ENCODE results near the gene GHITM. TPM values are rescaled to one million over a fixed set of nuclear protein-coding genes. Genes with fewer than 3 reads are reported as not detected.
"Not testable (repeated sequence)": the region's sequence is repeated elsewhere in the genome, so short reads cannot be mapped to it uniquely, and the experiment has no call there.

Gene GHITM
- total RNA-seq, 6 donors from 2014 or later, result 40.9 to 130 (median 113) TPM

DNA sequence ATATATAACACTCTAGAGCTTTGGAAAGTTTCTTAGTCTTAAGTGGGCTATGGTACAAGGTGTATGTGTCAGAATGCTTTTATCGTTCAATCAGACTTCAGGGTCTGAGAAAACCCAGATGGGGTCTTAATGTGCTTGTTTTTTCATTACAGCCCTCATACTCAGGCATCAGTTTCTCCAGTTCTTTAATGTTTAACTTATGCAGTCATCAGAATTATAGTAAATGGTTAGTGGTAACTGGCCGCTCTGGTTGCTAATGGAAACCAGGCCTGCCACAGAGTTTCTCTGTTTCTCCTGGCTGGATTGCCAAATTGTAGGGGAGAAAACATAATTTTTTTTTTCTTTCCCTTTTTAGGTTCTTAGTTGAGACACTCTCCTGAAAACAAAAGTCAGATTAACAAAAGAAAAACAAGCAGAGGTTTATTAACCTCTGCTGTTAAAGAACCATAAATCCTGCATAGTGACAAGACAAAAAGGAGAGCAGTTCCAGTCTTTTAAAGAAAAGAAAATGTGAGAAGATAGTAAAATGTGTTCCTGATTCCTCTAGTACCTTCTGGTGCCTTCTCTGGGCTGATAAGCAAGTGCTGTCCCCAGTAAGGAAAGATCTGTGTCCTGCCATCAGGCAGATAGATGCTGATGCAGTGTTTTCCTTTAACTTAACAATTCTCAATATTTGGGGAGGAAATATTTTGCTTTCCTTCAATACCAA lies 21.5 kb upstream of the GHITM start:
- no peak for TF ChIP-seq EP300 (IDR thresholded peaks at IDR 0.05)
- TF ChIP-seq, protein P1, sequence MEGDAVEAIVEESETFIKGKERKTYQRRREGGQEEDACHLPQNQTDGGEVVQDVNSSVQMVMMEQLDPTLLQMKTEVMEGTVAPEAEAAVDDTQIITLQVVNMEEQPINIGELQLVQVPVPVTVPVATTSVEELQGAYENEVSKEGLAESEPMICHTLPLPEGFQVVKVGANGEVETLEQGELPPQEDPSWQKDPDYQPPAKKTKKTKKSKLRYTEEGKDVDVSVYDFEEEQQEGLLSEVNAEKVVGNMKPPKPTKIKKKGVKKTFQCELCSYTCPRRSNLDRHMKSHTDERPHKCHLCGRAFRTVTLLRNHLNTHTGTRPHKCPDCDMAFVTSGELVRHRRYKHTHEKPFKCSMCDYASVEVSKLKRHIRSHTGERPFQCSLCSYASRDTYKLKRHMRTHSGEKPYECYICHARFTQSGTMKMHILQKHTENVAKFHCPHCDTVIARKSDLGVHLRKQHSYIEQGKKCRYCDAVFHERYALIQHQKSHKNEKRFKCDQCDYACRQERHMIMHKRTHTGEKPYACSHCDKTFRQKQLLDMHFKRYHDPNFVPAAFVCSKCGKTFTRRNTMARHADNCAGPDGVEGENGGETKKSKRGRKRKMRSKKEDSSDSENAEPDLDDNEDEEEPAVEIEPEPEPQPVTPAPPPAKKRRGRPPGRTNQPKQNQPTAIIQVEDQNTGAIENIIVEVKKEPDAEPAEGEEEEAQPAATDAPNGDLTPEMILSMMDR (IDR thresholded peaks at IDR 0.05), result no peak
- TF ChIP-seq POLR2AphosphoS5 (IDR thresholded peaks at IDR 0.05), result no peak
- TF ChIP-seq POLR2A (IDR thresholded peaks at IDR 0.05), result no peak
- Histone ChIP-seq H3K27ac (no peak overlapping the region), H3K9me3 (no peaks in the 10 kb centered on the region), H3K27me3 (no peaks in the 10 kb centered on the region), H3K4me1 (no peaks in the 10 kb centered on the region), H3K4me3 (no peak overlapping the region), H3K36me3 (no peaks in the 10 kb centered on the region)
- WGBS, 2 donors, result 76 to 77% methylated on average over 2 of the region's 2 CpGs
- DNase-seq (no peak), ATAC-seq (ENCODE audit: low FRiP score in 2 of 2) (no peak)

DNA sequence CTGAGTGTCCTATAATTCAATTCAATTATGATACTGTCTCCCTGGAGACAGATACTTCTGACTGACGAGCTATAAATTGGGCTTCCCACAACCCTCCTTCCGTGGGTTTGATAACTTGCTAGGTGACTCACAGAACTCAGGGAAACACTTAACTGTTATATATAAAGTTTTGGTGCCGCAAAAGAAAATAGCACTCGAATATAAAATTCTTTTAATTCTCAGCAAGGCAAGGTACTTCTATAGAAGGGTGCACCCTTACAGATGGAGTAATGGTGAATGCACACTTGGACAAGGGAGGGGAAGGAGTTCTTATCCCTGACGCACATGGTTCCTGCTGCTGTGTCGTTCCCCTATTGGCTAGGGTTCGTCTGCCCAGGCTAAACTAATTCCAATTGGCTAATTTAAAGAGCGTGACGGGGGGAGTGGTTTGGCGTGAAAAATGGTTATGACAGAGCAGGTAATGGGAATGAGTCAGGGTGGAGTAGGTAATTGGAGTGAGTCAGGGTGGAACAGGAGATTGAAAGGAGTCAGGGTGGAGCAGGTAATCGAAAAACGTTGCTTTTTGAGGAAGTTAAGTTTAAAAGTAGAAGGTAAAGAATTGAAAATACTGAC lies 20.8 kb upstream of the GHITM start:
- no peaks in the 10 kb centered on the region for H3K27me3 ChIP-seq
- H3K27ac ChIP-seq, result no peak overlapping the region
- no peak overlapping the region for H3K4me3 ChIP-seq
- no peak for TF ChIP-seq POLR2A (IDR thresholded peaks at IDR 0.05)
- TF ChIP-seq, protein P1 (IDR thresholded peaks at IDR 0.05), result no peak
- no peak for TF ChIP-seq POLR2AphosphoS5 (IDR thresholded peaks at IDR 0.05)
- no peak for TF ChIP-seq EP300 (IDR thresholded peaks at IDR 0.05)
- DNase-seq (no peak), ATAC-seq (ENCODE audit: low FRiP score in 2 of 2) (no peak)
- no peaks in the 10 kb centered on the region for H3K9me3 ChIP-seq
- H3K4me1 ChIP-seq, result no peaks in the 10 kb centered on the region
- WGBS, 2 donors, result 82 to 84% methylated on average over 12 of the region's 12 CpGs
- H3K36me3 ChIP-seq, result no peaks in the 10 kb centered on the region

DNA sequence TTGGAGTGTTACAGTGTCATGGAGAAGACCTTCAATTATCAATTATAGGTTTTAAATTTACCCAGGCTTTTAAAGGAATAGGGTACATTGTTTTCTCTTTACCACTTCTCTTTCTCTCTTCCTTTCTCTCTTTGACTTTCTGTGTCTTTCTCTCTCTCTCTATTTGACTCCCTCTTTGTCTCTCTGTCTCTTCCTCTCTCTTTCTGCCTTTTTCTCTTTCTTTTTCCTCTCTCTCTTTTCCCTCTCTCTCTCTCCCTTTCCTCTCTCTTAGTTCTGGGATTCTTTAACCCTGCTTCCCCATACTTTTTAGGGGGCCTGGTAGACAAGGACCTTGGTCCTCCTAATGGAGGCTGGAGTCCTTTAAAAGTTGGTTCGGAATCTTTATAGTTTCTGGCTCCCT lies 15.9 kb upstream of the GHITM start:
- no peaks in the 10 kb centered on the region for H3K36me3 ChIP-seq
- no peak for DNase-seq
- no peak for ATAC-seq (ENCODE audit: low FRiP score in 2 of 2)
- peaks cover 0 to 26% (median 16%) of the 10 kb centered on the region in 4 donors for H3K9me3 ChIP-seq
- TF ChIP-seq EP300 (IDR thresholded peaks at IDR 0.05) (no peak), POLR2AphosphoS5 (IDR thresholded peaks at IDR 0.05) (no peak), POLR2A (IDR thresholded peaks at IDR 0.05) (no peak)
- TF ChIP-seq, protein P1 (IDR thresholded peaks at IDR 0.05), result no peak
- H3K27ac ChIP-seq, result no peak overlapping the region
- no peaks in the 10 kb centered on the region for H3K27me3 ChIP-seq
- WGBS, 2 donors, result 90 to 94% methylated on average over 1 of the region's 1 CpG
- H3K4me1 ChIP-seq, result no peaks in the 10 kb centered on the region
- H3K4me3 ChIP-seq, result no peak overlapping the region

DNA sequence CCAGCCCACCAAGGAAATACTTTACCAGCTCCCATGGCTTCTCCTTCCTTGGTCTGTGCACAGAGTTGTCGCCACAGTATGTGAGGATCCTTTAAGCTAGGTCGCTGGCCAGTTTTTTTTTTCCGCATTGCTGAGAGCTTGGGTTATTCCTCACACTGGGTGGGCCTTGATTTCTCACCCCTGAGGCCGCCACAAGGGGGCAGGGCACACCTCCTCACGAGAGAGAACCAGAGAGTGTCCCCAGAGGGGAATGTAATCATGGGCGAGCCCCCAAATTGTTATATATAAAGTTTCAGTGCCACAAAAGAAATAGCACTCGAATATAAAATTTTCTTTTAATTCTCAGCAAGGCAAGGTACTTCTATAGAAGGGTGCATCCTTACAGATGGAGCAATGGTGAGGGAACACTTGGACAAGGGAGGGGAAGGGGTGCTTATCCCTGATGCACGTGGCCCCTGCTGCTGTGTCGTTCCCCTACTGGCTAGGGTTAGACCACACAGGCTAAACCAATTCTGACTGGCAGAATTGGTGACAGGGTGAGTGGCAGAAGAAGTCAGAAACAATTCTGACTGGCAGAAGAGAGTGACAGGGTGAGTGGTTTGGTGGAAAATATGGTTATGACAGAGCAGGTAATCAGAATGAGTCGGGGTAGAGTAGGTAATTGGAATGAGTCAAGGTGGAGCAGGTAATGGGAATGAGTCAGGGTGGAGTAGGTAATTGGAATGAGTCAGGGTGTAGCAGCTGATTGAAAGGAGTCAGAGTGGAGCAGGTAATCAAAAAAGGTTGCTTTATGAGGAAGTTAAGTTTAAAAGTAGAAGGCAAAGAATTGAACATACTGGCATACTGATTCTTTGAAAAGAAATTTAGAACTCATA lies 13.2 kb upstream of the GHITM start:
- peaks cover 0 to 26% (median 16%) of the 10 kb centered on the region in 4 donors for H3K9me3 ChIP-seq
- H3K36me3 ChIP-seq; H3K4me1 ChIP-seq; H3K27ac ChIP-seq; H3K27me3 ChIP-seq; DNase-seq; H3K4me3 ChIP-seq; ATAC-seq (ENCODE audit: low FRiP score in 2 of 2): not testable (repeated sequence)
- 71 to 76% methylated on average over 10 of the region's 10 CpGs for WGBS, 2 donors

DNA sequence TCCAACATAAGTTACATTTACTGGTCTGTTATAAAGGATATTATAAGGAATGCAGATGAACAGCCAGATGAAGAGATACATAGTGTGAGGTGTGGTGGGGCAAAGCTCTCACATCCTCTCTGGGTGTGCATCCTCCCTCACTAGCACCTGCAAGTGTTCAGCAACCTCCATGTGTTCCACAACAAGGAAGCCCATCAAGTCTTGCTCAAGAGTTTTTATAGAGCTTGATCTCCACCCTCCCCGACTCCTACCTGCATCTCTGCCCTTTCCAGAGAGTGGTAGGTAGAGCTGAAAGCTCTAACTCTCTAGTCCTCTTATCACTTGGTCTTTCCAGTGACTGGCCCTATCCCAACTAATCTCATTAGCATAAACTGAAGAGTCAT lies 12.5 kb upstream of the GHITM start:
- ATAC-seq (ENCODE audit: low FRiP score in 2 of 2), result no peak
- TF ChIP-seq POLR2A (IDR thresholded peaks at IDR 0.05) (no peak), EP300 (IDR thresholded peaks at IDR 0.05) (no peak), POLR2AphosphoS5 (IDR thresholded peaks at IDR 0.05) (no peak)
- TF ChIP-seq, protein P1 (IDR thresholded peaks at IDR 0.05), result no peak

More for the DNA sequence above, 12.5 kb upstream of the GHITM start:
- Histone ChIP-seq H3K27ac (no peak overlapping the region), H3K4me1 (no peaks in the 10 kb centered on the region), H3K27me3 (no peaks in the 10 kb centered on the region), H3K4me3 (no peak overlapping the region), H3K9me3 (peaks cover 0 to 26% (median 16%) of the 10 kb centered on the region in 4 donors), H3K36me3 (no peaks in the 10 kb centered on the region)
- DNase-seq, result no peak
- 65 to 85% methylated on average over 1 of the region's 1 CpG for WGBS, 2 donors

All from upper lobe of left lung (tissue), 6 donors.